ENCODE data around the gene CCSER1. TPM values are rescaled to one million over a fixed set of nuclear protein-coding genes. Genes with fewer than 3 reads are reported as not detected.

CCSER1 gene
- total RNA-seq, 1 donor, result under 0.01 TPM

GRCh38 chr4:90113881-90114457, 13.2 kb upstream of the CCSER1 start:
- DNase-seq (ENCODE audit: low read depth), result no peak
- TF ChIP-seq CTCF (IDR thresholded peaks at IDR 0.05; ENCODE audit: insufficient read depth, low read length), result no peak
- H3K4me3 ChIP-seq (ENCODE audit: low read depth, low read length), result no peak overlapping the region

GRCh38 chr4:90118527-90119195, 8.5 kb upstream of the CCSER1 start:
- TF ChIP-seq CTCF (IDR thresholded peaks at IDR 0.05; ENCODE audit: insufficient read depth, low read length), result no peak
- H3K4me3 ChIP-seq (ENCODE audit: low read depth, low read length), result no peak overlapping the region
- no peak for DNase-seq (ENCODE audit: low read depth)

GRCh38 chr4:90120037-90120436, 7.2 kb upstream of the CCSER1 start:
- no peak overlapping the region for H3K4me3 ChIP-seq (ENCODE audit: low read depth, low read length)
- DNase-seq (ENCODE audit: low read depth), result no peak
- no peak for TF ChIP-seq CTCF (IDR thresholded peaks at IDR 0.05; ENCODE audit: insufficient read depth, low read length)

- no peak for TF ChIP-seq CTCF (IDR thresholded peaks at IDR 0.05; ENCODE audit: insufficient read depth, low read length)
- no peak for DNase-seq (ENCODE audit: low read depth)
- H3K4me3 ChIP-seq (ENCODE audit: low read depth, low read length), result no peak overlapping the region
Measured at GRCh38 chr4:90120815-90121214, 6.4 kb upstream of the CCSER1 start.

DNA sequence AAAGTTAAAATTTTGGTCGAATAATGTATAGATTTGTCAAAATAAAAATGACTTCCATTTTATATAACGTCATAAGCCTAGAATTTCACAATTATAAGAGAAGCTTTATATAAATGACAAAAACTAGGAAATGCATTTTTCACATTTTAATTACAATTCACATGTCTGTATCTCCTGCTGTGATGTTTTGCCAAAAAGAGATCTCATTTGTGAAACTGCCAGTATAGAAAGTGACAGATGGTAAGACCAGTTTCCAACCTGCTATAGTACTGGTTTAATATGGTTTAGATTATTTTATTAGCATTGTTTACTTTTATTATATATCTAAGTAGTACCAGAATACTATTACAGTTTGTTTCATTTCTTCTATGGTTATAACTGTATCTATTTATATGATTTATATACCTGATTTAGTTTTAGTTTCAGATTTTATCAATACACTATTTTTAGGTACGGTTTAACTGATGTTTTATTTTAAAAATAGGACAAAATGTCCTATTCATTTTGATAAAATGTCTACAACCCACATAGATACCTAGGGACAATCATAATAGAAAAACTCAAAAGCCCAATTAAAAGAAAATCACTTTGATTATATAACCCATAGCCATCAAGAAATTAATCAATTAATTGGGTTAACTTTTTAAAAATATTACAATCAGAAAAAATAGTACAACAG, 5.4 kb upstream of the CCSER1 start:
- no peak for TF ChIP-seq CTCF (IDR thresholded peaks at IDR 0.05; ENCODE audit: insufficient read depth, low read length)
- H3K4me3 ChIP-seq (ENCODE audit: low read depth, low read length), result no peak overlapping the region

GRCh38 chr4:90122355-90122748, 4.8 kb upstream of the CCSER1 start:
- no peak for TF ChIP-seq CTCF (IDR thresholded peaks at IDR 0.05; ENCODE audit: insufficient read depth, low read length)
- no peak for DNase-seq (ENCODE audit: low read depth)

More for the DNA sequence above, 5.4 kb upstream of the CCSER1 start:
- DNase-seq (ENCODE audit: low read depth), result no peak

More at GRCh38 chr4:90122355-90122748, 4.8 kb upstream of the CCSER1 start:
- no peak overlapping the region for H3K4me3 ChIP-seq (ENCODE audit: low read depth, low read length)

Data from fibroblast of the aortic adventitia (primary cell).